CD4-positive, CD25-positive, alpha-beta regulatory T cell (primary cell): ENCODE measurements around the gene XBP1. TPM values are rescaled to one million over a fixed set of nuclear protein-coding genes. Genes with fewer than 3 reads are reported as not detected.
"Not testable (repeated sequence)": the region's sequence is repeated elsewhere in the genome, so short reads cannot be mapped to it uniquely, and the experiment has no call there.

ENCODE experiments used
- ATAC-seq, 2 donors: fragments of 150-1000 bp; cut with Tn5 transposase; one replicate each; pipeline ENCODE4 v1.10.0; 2021; ENCODE audit warnings: low read depth in 2 of 2, moderate number of reproducible peaks in 2 of 2, moderate library complexity in 1 of 2
- DNase-seq, 3 donors: peaks; one replicate each; pipeline versions ENCODE4 v3.0.0 to v3.0.0-alpha.2; 2012 to 2022; ENCODE audit warnings: mixed read lengths in 1 of 3
- H3K27ac ChIP-seq: one replicate; pipeline ENCODE4 v1.7.0; 2013; ENCODE audit warnings: mild to moderate bottlenecking, low read length; ENCODE audit not compliant: insufficient read depth, poor library complexity, severe bottlenecking
- H3K27me3 ChIP-seq: one replicate; pipeline ENCODE4 v1.7.0; 2013; ENCODE audit warnings: low read length; ENCODE audit not compliant: control insufficient read depth, insufficient read depth
- H3K36me3 ChIP-seq: one replicate; pipeline ENCODE4 v1.7.0; 2013; ENCODE audit warnings: mild to moderate bottlenecking, low read length, moderate library complexity; ENCODE audit not compliant: control insufficient read depth, insufficient read depth
- H3K4me1 ChIP-seq: 2 replicates; pipeline ENCODE4 v1.7.0; 2013; ENCODE audit warnings: mild to moderate bottlenecking, low read length; ENCODE audit not compliant: insufficient read depth, control insufficient read depth, poor library complexity, severe bottlenecking
- H3K4me3 ChIP-seq: one replicate; pipeline ENCODE4 v1.7.0; 2013; ENCODE audit warnings: low read depth, mild to moderate bottlenecking, low read length, moderate library complexity
- H3K9me3 ChIP-seq, 2 experiments: 1 replicate in 1 of 2; 2 replicates in 1 of 2; pipeline ENCODE4 v1.7.0; 2013; ENCODE audit warnings: low read length in 2 of 2, mild to moderate bottlenecking in 1 of 2, moderate library complexity in 1 of 2; ENCODE audit not compliant: control insufficient read depth in 2 of 2
- H3K27ac Mint-ChIP-seq, 3 donors: one replicate each; pipeline ENCODE4 v1.8.0; 2020 to 2022; ENCODE audit warnings: mild to moderate bottlenecking in 3 of 3, mixed read lengths in 3 of 3, moderate library complexity in 2 of 3
- H3K27me3 Mint-ChIP-seq: one replicate; pipeline ENCODE4 v1.8.0; 2022; ENCODE audit warnings: mild to moderate bottlenecking, mixed read lengths
- H3K36me3 Mint-ChIP-seq: one replicate; pipeline ENCODE4 v1.8.0; 2020; ENCODE audit warnings: mixed read lengths
- H3K4me1 Mint-ChIP-seq, 4 donors: one replicate each; pipeline ENCODE4 v1.8.0; 2020 to 2022; ENCODE audit warnings: mixed read lengths in 4 of 4, mild to moderate bottlenecking in 1 of 4
- H3K4me3 Mint-ChIP-seq, 4 donors: one replicate each; pipeline ENCODE4 v1.8.0; 2020 to 2022; ENCODE audit warnings: mild to moderate bottlenecking in 4 of 4, mixed read lengths in 4 of 4, moderate library complexity in 3 of 4
- H3K9me3 Mint-ChIP-seq, 7 donors: one replicate each; pipeline ENCODE4 v1.8.0; 2020 to 2022; ENCODE audit warnings: mixed read lengths in 7 of 7, mild to moderate bottlenecking in 3 of 7, moderate library complexity in 2 of 7
- polyA plus RNA-seq, 4 donors: library from polyadenylated mRNA; unstranded; fragments of 300-500 nt; fragmentation: Illumina TruSeq; gene quantifications; one replicate each; pipeline ENCODE4 v1.2.3, GENCODE V29; 2021
- total RNA-seq: library from RNA; stranded (reverse); gene quantifications from one replicate; pipeline ENCODE4 v1.2.3, GENCODE V29; 2022

The XBP1 gene
- total and polyA plus RNA-seq, 5 donors from 2014 or later, result 127 to 218 (median 145) TPM

- ATAC-seq, result no peak
- DNase-seq, result no peak
- H3K9me3 ChIP-seq, result no peaks in the 10 kb centered on the region
- peaks cover 5 to 9% (median 7%) of the 10 kb centered on the region in 4 donors for H3K4me1 Mint-ChIP-seq
- H3K27me3 ChIP-seq, result no peaks in the 10 kb centered on the region
- H3K36me3 ChIP-seq, result no peaks in the 10 kb centered on the region
- H3K9me3 Mint-ChIP-seq, result no peaks in the 10 kb centered on the region
- no peak overlapping the region for H3K4me3 Mint-ChIP-seq
- no peak overlapping the region for H3K27ac ChIP-seq
- H3K4me1 ChIP-seq, result peaks cover 8% of the 10 kb centered on the region
- H3K4me3 ChIP-seq, result no peak overlapping the region
- H3K36me3 Mint-ChIP-seq, result peaks cover 7% of the 10 kb centered on the region
- peak overlapping the region in 1 of 3 donors; percentile 98 for H3K27ac Mint-ChIP-seq
- H3K27me3 Mint-ChIP-seq, result no peaks in the 10 kb centered on the region
Observed at GRCh38 chr22:28833276-28833923, 33.0 kb upstream of the XBP1 start.

GRCh38 chr22:28832731-28833130 lies 32.4 kb upstream of the XBP1 start:
- no peak overlapping the region for H3K4me3 ChIP-seq
- no peak for ATAC-seq

GRCh38 chr22:28831140-28832072 lies 31.0 kb upstream of the XBP1 start:
- Mint-ChIP-seq H3K4me3 (no peak overlapping the region), H3K4me1 (peaks cover 6 to 12% (median 9%) of the 10 kb centered on the region in 4 donors), H3K27ac (no peak overlapping the region), H3K36me3 (peaks cover 10% of the 10 kb centered on the region), H3K27me3 (no peaks in the 10 kb centered on the region), H3K9me3 (peaks cover 0 to 1% (median 0%) of the 10 kb centered on the region in 7 donors)
- Histone ChIP-seq H3K27ac (no peak overlapping the region), H3K27me3 (no peaks in the 10 kb centered on the region), H3K36me3 (no peaks in the 10 kb centered on the region), H3K4me1 (peaks cover 8% of the 10 kb centered on the region), H3K9me3 (no peaks in the 10 kb centered on the region), H3K4me3 (no peak overlapping the region)
- ATAC-seq, result no peak
- DNase-seq, result no peak

More at GRCh38 chr22:28832731-28833130, 32.4 kb upstream of the XBP1 start:
- peaks cover 8% of the 10 kb centered on the region for H3K4me1 ChIP-seq
- H3K36me3 ChIP-seq, result no peaks in the 10 kb centered on the region
- Mint-ChIP-seq H3K4me1 (peaks cover 6 to 11% (median 8%) of the 10 kb centered on the region in 4 donors), H3K4me3 (no peak overlapping the region), H3K9me3 (peaks cover 0 to 1% (median 0%) of the 10 kb centered on the region in 7 donors), H3K36me3 (peaks cover 9% of the 10 kb centered on the region), H3K27me3 (no peaks in the 10 kb centered on the region), H3K27ac (no peak overlapping the region)
- H3K27ac ChIP-seq, result no peak overlapping the region
- no peaks in the 10 kb centered on the region for H3K9me3 ChIP-seq
- H3K27me3 ChIP-seq, result no peaks in the 10 kb centered on the region
- no peak for DNase-seq

- Mint-ChIP-seq H3K9me3 (peaks cover 0 to 1% (median 0%) of the 10 kb centered on the region in 7 donors), H3K27me3 (no peaks in the 10 kb centered on the region), H3K27ac (no peak overlapping the region), H3K4me1 (peaks cover 6 to 12% (median 9%) of the 10 kb centered on the region in 4 donors), H3K36me3 (peaks cover 10% of the 10 kb centered on the region), H3K4me3 (no peak overlapping the region)
- H3K4me3 ChIP-seq, result no peak overlapping the region
- no peak overlapping the region for H3K27ac ChIP-seq
- ATAC-seq (no peak), DNase-seq (no peak)
- H3K36me3 ChIP-seq, result no peaks in the 10 kb centered on the region
- no peaks in the 10 kb centered on the region for H3K27me3 ChIP-seq
- peaks cover 8% of the 10 kb centered on the region for H3K4me1 ChIP-seq
- H3K9me3 ChIP-seq, result no peaks in the 10 kb centered on the region
Observed at GRCh38 chr22:28830441-28830840, 30.1 kb upstream of the XBP1 start.

GRCh38 chr22:28829358-28830181 lies 29.2 kb upstream of the XBP1 start:
- Mint-ChIP-seq H3K27ac (peak overlapping the region in 1 of 3 donors; percentile 44), H3K4me1 (peaks cover 6 to 12% (median 9%) of the 10 kb centered on the region in 4 donors), H3K36me3 (peaks cover 10% of the 10 kb centered on the region), H3K4me3 (peak overlapping the region in 2 of 4 donors; percentile 30), H3K9me3 (peaks cover 0 to 1% (median 0%) of the 10 kb centered on the region in 7 donors), H3K27me3 (no peaks in the 10 kb centered on the region)
- no peaks in the 10 kb centered on the region for H3K27me3 ChIP-seq
- DNase-seq (peak; percentile 59 to 80 (median 69)), ATAC-seq (peak; percentile 61 to 62)
- no peak overlapping the region for H3K4me3 ChIP-seq
- H3K27ac ChIP-seq, result no peak overlapping the region
- no peaks in the 10 kb centered on the region for H3K36me3 ChIP-seq
- H3K9me3 ChIP-seq, result no peaks in the 10 kb centered on the region
- H3K4me1 ChIP-seq, result peaks cover 8% of the 10 kb centered on the region

- Mint-ChIP-seq H3K4me1 (peaks cover 9 to 28% (median 23%) of the 10 kb centered on the region in 4 donors), H3K27ac (no peak overlapping the region)
Observed at GRCh38 chr22:28826921-28827320, 26.6 kb upstream of the XBP1 start.

GRCh38 chr22:28826430-28826829 lies 26.1 kb upstream of the XBP1 start:
- H3K36me3 Mint-ChIP-seq, H3K27me3 Mint-ChIP-seq, DNase-seq, ATAC-seq, H3K36me3 ChIP-seq, H3K4me3 ChIP-seq, H3K27ac Mint-ChIP-seq, H3K9me3 Mint-ChIP-seq, H3K27ac ChIP-seq, H3K4me3 Mint-ChIP-seq, H3K27me3 ChIP-seq, H3K9me3 ChIP-seq: not testable (repeated sequence)
- peaks cover 9 to 28% (median 23%) of the 10 kb centered on the region in 4 donors for H3K4me1 Mint-ChIP-seq
- H3K4me1 ChIP-seq, result peaks cover 26% of the 10 kb centered on the region

More at GRCh38 chr22:28826921-28827320, 26.6 kb upstream of the XBP1 start:
- no peaks in the 10 kb centered on the region for H3K27me3 Mint-ChIP-seq
- peaks cover 0 to 1% (median 0%) of the 10 kb centered on the region in 7 donors for H3K9me3 Mint-ChIP-seq
- Histone ChIP-seq H3K36me3 (no peaks in the 10 kb centered on the region), H3K9me3 (no peaks in the 10 kb centered on the region), H3K27ac (no peak overlapping the region), H3K4me3 (no peak overlapping the region), H3K4me1 (peaks cover 23% of the 10 kb centered on the region), H3K27me3 (no peaks in the 10 kb centered on the region)
- no peak for DNase-seq
- peaks cover 3% of the 10 kb centered on the region for H3K36me3 Mint-ChIP-seq
- no peak for ATAC-seq
- no peak overlapping the region for H3K4me3 Mint-ChIP-seq
